Adipocyte (in vitro differentiated cells): ENCODE results near the gene SELENOP.
"Not testable (repeated sequence)": the region's sequence is repeated elsewhere in the genome, so short reads cannot be mapped to it uniquely, and the experiment has no call there.

Experiments
- DNase-seq: peaks from one replicate; pipeline ENCODE4 v3.0.0-alpha.2; 2015; ENCODE audit warnings: low read depth
- H3K27me3 ChIP-seq: replicated peaks from 2 replicates; pipeline ENCODE4 v1.7.0; 2013; ENCODE audit warnings: mild to moderate bottlenecking, low read length, moderate library complexity; ENCODE audit not compliant: control insufficient read depth, insufficient read depth
- H3K36me3 ChIP-seq: 2 replicates; pipeline ENCODE4 v1.7.0; 2013; ENCODE audit warnings: low read length, mild to moderate bottlenecking, moderate library complexity; ENCODE audit not compliant: control insufficient read depth, insufficient read depth, severe bottlenecking
- H3K4me1 ChIP-seq: 2 replicates; pipeline ENCODE4 v1.7.0; 2013; ENCODE audit warnings: mild to moderate bottlenecking, low read length, moderate library complexity; ENCODE audit not compliant: control insufficient read depth, insufficient read depth
- H3K4me3 ChIP-seq: 2 replicates; pipeline ENCODE4 v1.7.0; 2013; ENCODE audit warnings: mild to moderate bottlenecking, low read length, moderate library complexity
- H3K9ac ChIP-seq: 2 replicates; pipeline ENCODE4 v1.7.0; 2013; ENCODE audit warnings: mild to moderate bottlenecking, low read length, moderate library complexity
- H3K9me3 ChIP-seq: 2 replicates; pipeline ENCODE4 v1.7.0; 2013; ENCODE audit warnings: mild to moderate bottlenecking, low read length, moderate library complexity; ENCODE audit not compliant: control insufficient read depth

The SELENOP gene

DNA sequence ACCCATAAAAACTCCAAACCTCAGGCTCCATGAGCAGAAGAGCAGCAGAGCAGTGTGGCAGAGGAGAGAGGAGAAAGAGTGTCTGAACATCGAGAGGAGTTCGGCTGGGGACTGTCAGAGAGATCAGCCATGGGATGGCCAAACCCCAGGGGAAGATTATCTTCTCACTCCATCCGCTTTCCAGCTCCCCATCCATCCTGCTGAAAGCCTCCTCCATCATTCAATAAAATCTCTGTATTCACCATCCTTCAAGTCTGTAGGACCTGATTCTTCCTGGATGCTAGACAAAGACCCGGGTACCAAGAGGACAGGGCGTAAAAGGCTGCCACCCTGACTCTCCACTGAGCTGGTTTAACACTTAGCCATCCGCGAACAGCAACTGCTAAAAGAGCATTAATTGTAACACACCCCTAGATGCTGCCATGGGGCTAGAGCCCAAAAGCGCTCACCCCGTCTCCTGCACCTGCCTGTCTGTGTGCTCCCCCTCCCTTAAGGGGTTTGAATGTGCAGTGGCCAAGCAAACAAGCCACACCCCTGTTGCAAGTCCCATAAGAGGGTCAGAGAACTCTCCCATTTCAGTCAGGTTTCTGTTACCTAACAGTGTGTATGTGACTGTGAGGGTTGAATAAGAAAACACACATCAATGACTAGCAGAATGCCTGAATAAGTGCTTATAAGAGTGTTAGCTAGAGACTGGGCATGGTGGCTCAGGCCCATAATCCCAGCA lies 13.9 kb upstream of the SELENOP start:
- H3K27me3 ChIP-seq: no peaks in the 10 kb centered on the region
- DNase-seq: no peak
- no peak overlapping the region for H3K4me3 ChIP-seq
- no peaks in the 10 kb centered on the region for H3K9me3 ChIP-seq
- no peaks in the 10 kb centered on the region for H3K4me1 ChIP-seq
- no peaks in the 10 kb centered on the region for H3K36me3 ChIP-seq
- no peak overlapping the region for H3K9ac ChIP-seq

GRCh38 chr5:42824347-42824976 lies 12.8 kb upstream of the SELENOP start:
- H3K9ac ChIP-seq: no peak overlapping the region
- no peaks in the 10 kb centered on the region for H3K4me1 ChIP-seq
- H3K27me3 ChIP-seq: no peaks in the 10 kb centered on the region
- no peak for DNase-seq
- no peaks in the 10 kb centered on the region for H3K36me3 ChIP-seq
- no peak overlapping the region for H3K4me3 ChIP-seq
- no peaks in the 10 kb centered on the region for H3K9me3 ChIP-seq

- no peak overlapping the region for H3K4me3 ChIP-seq
Measured at GRCh38 chr5:42822548-42822947, 10.9 kb upstream of the SELENOP start.

DNA sequence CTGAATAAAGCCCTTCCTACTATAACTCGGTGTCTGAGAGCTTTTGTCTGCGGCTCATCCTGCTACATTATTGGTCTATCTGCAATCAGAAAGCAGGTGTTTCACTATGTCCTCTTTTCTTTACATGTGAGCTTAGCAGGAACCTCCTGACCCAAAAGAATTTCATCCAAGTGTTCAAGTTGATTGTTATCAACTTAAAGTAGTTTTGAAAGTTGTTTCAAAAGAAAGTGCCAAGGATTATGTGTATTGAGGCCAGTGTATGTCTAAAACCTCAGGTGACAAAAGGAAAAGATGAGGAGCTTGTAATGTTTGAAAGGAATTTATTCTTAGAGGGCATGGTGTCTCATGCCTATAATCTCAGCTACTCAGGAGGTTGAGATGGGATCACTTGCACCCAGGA lies 8.1 kb upstream of the SELENOP start:
- H3K27me3 ChIP-seq: no peaks in the 10 kb centered on the region
- H3K4me1 ChIP-seq: no peaks in the 10 kb centered on the region
- no peak for DNase-seq

More at GRCh38 chr5:42822548-42822947, 10.9 kb upstream of the SELENOP start:
- no peaks in the 10 kb centered on the region for H3K27me3 ChIP-seq
- DNase-seq: no peak
- no peaks in the 10 kb centered on the region for H3K36me3 ChIP-seq
- H3K9me3 ChIP-seq: no peaks in the 10 kb centered on the region
- no peak overlapping the region for H3K9ac ChIP-seq
- H3K4me1 ChIP-seq: no peaks in the 10 kb centered on the region

DNA sequence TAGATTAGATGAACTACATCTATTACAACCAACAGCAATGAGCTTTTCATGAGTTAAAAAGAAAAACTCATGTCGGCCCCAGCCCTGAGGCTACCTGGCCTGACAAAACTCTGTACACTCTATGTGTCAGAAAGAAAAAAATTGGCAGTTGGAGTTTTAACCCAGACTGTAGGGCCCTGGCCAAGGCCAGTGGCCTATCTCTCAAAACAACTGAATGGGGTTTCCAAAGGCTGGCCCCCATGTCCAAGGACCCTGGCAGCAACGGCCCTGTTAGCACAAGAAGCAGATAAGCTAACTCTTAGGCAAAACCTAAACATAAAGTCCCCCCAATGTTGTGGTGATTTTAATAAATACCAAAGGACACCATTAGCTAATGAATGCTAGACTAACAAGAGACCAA lies 4.9 kb upstream of the SELENOP start:
- H3K9me3 ChIP-seq, H3K27me3 ChIP-seq, DNase-seq, H3K4me3 ChIP-seq, H3K4me1 ChIP-seq, H3K9ac ChIP-seq, H3K36me3 ChIP-seq: not testable (repeated sequence)

More for the DNA sequence above, 8.1 kb upstream of the SELENOP start:
- no peaks in the 10 kb centered on the region for H3K9me3 ChIP-seq
- H3K9ac ChIP-seq: no peak overlapping the region
- H3K4me3 ChIP-seq: no peak overlapping the region
- H3K36me3 ChIP-seq: no peaks in the 10 kb centered on the region

DNA sequence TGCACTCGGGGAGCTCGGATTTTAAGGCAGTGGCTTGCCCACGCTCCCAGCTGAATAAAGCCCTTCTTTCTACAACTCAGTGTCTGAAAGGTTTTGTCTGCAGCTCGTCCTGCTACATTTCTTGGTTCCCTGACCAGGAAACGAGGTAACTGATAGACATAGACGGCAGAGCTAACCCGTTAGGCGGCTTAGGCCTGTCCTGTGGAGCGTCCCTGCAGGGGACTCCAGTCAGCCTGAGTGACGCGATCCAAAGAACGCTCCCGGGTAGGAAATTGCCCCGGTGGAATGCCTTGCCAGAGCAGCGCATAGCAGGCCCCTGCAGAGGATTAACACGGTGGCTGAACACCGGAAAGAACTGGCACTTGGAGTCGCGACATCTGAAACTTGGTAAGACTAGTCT lies 1.8 kb upstream of the SELENOP start:
- Histone ChIP-seq H3K27me3 (no peaks in the 10 kb centered on the region), H3K9me3 (no peaks in the 10 kb centered on the region), H3K36me3 (no peaks in the 10 kb centered on the region), H3K9ac (no peak overlapping the region), H3K4me1 (peaks cover 18% of the 10 kb centered on the region), H3K4me3 (no peak overlapping the region)
- DNase-seq: no peak

DNA sequence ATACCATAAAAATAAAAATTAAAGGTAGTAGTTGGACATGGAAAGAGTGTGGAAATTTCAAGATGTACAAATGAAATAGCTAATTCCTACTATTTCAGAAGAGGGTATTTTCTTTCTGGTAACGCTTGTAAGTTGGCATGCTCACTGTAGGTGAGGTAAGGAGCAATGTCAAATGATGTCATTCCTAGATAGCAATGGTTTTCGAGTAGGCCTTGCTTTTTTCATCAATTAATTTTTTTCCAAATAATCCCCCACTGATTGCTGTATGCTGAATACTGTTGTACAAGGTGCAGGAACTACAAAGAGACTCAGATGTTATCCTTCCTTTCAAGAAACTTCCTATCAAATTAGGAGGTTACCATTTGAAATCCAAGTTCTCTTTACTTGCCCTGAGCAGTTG lies 928 bp upstream of the SELENOP start:
- no peaks in the 10 kb centered on the region for H3K27me3 ChIP-seq
- no peaks in the 10 kb centered on the region for H3K9me3 ChIP-seq
- no peak overlapping the region for H3K4me3 ChIP-seq
- peaks cover 6% of the 10 kb centered on the region for H3K36me3 ChIP-seq
- peaks cover 27% of the 10 kb centered on the region for H3K4me1 ChIP-seq
- peak overlapping the region; percentile 94 for H3K9ac ChIP-seq
- DNase-seq: no peak

DNA sequence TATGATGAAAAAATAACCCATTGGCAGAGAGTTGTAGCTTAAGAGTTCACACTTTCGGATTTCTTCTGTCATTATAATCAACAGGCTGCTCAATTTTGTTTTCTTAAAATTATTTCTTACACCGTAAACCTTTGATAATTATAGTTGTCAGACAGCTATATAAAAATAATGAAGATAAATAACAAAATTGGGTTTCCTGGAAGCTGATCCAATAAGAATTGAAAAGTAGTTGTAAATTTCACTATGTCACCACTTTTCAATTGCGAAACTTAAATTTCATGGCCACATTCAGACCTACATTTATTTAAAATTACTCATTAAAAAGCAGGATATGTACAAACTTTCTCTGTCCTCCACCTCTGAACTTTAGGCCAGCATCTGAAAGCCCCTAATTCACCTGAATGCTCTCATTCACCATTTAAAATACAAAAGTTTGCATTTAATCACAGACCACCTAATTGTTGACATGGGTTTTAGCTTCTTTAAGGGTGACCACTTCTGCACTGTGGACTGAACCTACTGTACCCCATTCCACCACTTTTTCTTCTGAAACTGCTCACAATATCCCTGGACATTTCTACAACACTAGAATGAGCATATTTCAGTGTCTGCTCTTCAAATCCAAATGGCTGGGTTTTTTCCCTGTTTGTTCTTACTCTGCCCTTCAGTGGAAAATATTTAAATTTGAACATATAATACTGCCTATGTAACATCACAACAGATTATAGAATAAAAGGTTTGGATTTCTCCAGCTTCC lies 680 bp downstream of the SELENOP start:
- DNase-seq: no peak
- Histone ChIP-seq H3K27me3 (no peaks in the 10 kb centered on the region), H3K4me1 (peaks cover 31% of the 10 kb centered on the region), H3K4me3 (peak overlapping the region; percentile 94), H3K9me3 (no peaks in the 10 kb centered on the region), H3K9ac (peak overlapping the region; percentile 94), H3K36me3 (peaks cover 22% of the 10 kb centered on the region)

GRCh38 chr5:42808888-42809611 lies 2.6 kb downstream of the SELENOP start:
- Histone ChIP-seq H3K4me3 (peak overlapping the region; percentile 94), H3K27me3 (no peaks in the 10 kb centered on the region), H3K36me3 (peaks cover 40% of the 10 kb centered on the region), H3K9me3 (no peaks in the 10 kb centered on the region), H3K4me1 (peaks cover 31% of the 10 kb centered on the region), H3K9ac (peak overlapping the region; percentile 94)
- DNase-seq: no peak

GRCh38 chr5:42807722-42808447 lies 3.8 kb downstream of the SELENOP start:
- Histone ChIP-seq H3K36me3 (peaks cover 52% of the 10 kb centered on the region), H3K9me3 (no peaks in the 10 kb centered on the region), H3K27me3 (no peaks in the 10 kb centered on the region), H3K4me3 (peak overlapping the region; percentile 94), H3K9ac (no peak overlapping the region), H3K4me1 (peaks cover 31% of the 10 kb centered on the region)
- no peak for DNase-seq
